ENCODE results near the gene BARX2. TPM values are rescaled to one million over a fixed set of nuclear protein-coding genes. Genes with fewer than 3 reads are reported as not detected.

Gene BARX2
- total RNA-seq, 1 experiment from 2014 or later, result 0.47 TPM

- CTCF ChIA-PET, result interaction anchor here (0.6 to 1.0 kb wide), 8 partner anchors 9 to 356 kb away, joined by 3 to 15 read pairs (median 4); no protein-coding TSS in a partner anchor
- H3K9ac ChIP-seq (ENCODE audit: low read length), result no peak overlapping the region
- peak overlapping the region; percentile 74 for H2AFZ ChIP-seq (ENCODE audit: low read length)
- BruUV-seq (replicated peaks), result no TSS peak
- H3K79me2 ChIP-seq (ENCODE audit: low read length), result no peaks in the 10 kb centered on the region
- no peaks in the 10 kb centered on the region for H3F3A ChIP-seq (ENCODE audit: low read length, unreplicated experiment)
- DNase-seq, result peak; percentile 56
- POLR2A ChIA-PET (ENCODE audit: unreplicated experiment), result interaction anchor here (0.7 kb wide), 1 partner anchor 103 kb away, joined by 7 read pairs; no protein-coding TSS in a partner anchor
- H3K9me2 ChIP-seq (replicated peaks; ENCODE audit: low read length), result no peaks in the 10 kb centered on the region
- H3K27me3 ChIP-seq (ENCODE audit: low read length), result peaks cover 82% of the 10 kb centered on the region
- ATAC-seq, result peak; percentile 65
- no peaks in the 10 kb centered on the region for H3K9me3 ChIP-seq (ENCODE audit: low read length)
- H3K36me3 ChIP-seq (ENCODE audit: low read depth, low read length), result no peaks in the 10 kb centered on the region
- no peak overlapping the region for H3K27ac ChIP-seq (ENCODE audit: low read length)
- intact Hi-C loops (cut with micrococcal nuclease), result no loop called here
- peak overlapping the region; percentile 80 for H3K4me2 ChIP-seq (ENCODE audit: low read length)
- peak overlapping the region; percentile 63 for H3K4me3 ChIP-seq (ENCODE audit: low read length)
- H4K20me1 ChIP-seq (ENCODE audit: low read length), result no peaks in the 10 kb centered on the region
- peak; percentile 76 for TF ChIP-seq EZH2phosphoT487 (IDR thresholded peaks at IDR 0.05; ENCODE audit: borderline replicate concordance, low read length)
- TF ChIP-seq CTCF (conservative IDR thresholded peaks at IDR 0.05; ENCODE audit: low read depth, low read length), result no peak
- no peak for TF ChIP-seq EZH2 (IDR thresholded peaks at IDR 0.05; ENCODE audit: low read length, unreplicated experiment)
- peaks cover 16% of the 10 kb centered on the region; the same call in 1 of the 2 replicates for H3K4me1 ChIP-seq (ENCODE audit: insufficient read depth, low read length)
Observed at GRCh38 chr11:129374993-129375750, 476 bp upstream of the BARX2 start.

- Histone ChIP-seq H3K27ac (ENCODE audit: low read length) (no peak overlapping the region), H3K4me1 (ENCODE audit: insufficient read depth, low read length) (peaks cover 19% of the 10 kb centered on the region; the same call in 1 of the 2 replicates), H3K79me2 (ENCODE audit: low read length) (no peaks in the 10 kb centered on the region), H3K9me3 (ENCODE audit: low read length) (no peaks in the 10 kb centered on the region), H2AFZ (ENCODE audit: low read length) (peak overlapping the region; percentile 68), H3K36me3 (ENCODE audit: low read depth, low read length) (no peaks in the 10 kb centered on the region), H3F3A (ENCODE audit: low read length, unreplicated experiment) (no peaks in the 10 kb centered on the region), H3K9ac (ENCODE audit: low read length) (no peak overlapping the region), H3K4me2 (ENCODE audit: low read length) (peak overlapping the region; percentile 80), H3K4me3 (ENCODE audit: low read length) (peak overlapping the region; percentile 59), H4K20me1 (ENCODE audit: low read length) (no peaks in the 10 kb centered on the region), H3K9me2 (replicated peaks; ENCODE audit: low read length) (no peaks in the 10 kb centered on the region), H3K27me3 (ENCODE audit: low read length) (peaks cover 81% of the 10 kb centered on the region)
- DNase-seq (no peak), ATAC-seq (no peak)
- CTCF ChIA-PET, result interaction anchor here (0.6 to 0.7 kb wide), 2 partner anchors 11 to 374 kb away, joined by 3 read pairs; no protein-coding TSS in a partner anchor
- intact Hi-C loops (cut with micrococcal nuclease), result loop anchor here (1.0 kb wide), 2 partner anchors 320 to 374 kb away; no protein-coding TSS in a partner anchor
- no TSS peak for BruUV-seq (replicated peaks)
- POLR2A ChIA-PET (ENCODE audit: unreplicated experiment), result no interaction called here
- TF ChIP-seq CTCF (conservative IDR thresholded peaks at IDR 0.05; ENCODE audit: low read depth, low read length) (no peak), EZH2phosphoT487 (IDR thresholded peaks at IDR 0.05; ENCODE audit: borderline replicate concordance, low read length) (0 out of 2 replicates have a peak, but pooled peaks have one; percentile 11)
Observed at GRCh38 chr11:129376658-129377341, 1.2 kb downstream of the BARX2 start.

Measured in PC-3 (cell line).